Neural cell (in vitro differentiated cells): ENCODE measurements around the gene BMERB1. TPM values are rescaled to one million over a fixed set of nuclear protein-coding genes. Genes with fewer than 3 reads are reported as not detected.
"Not testable (repeated sequence)": the region's sequence is repeated elsewhere in the genome, so short reads cannot be mapped to it uniquely, and the experiment has no call there.

Experiments used
- H2AFZ ChIP-seq: fragments of 200-600, 300-800 bp; sonication (generic), shearing (Covaris generic); 2 replicates; pipeline ENCODE4 v1.6.0; 2014; ENCODE audit warnings: low read depth, mild to moderate bottlenecking, antibody characterized with exemption, low read length, moderate library complexity
- H3F3A ChIP-seq: fragments of 200-600 bp; shearing (Covaris generic); 2 replicates; pipeline ENCODE4 v1.6.1; 2016; ENCODE audit warnings: mild to moderate bottlenecking, moderate library complexity, mixed read lengths, antibody characterized with exemption, low read length; ENCODE audit not compliant: insufficient read depth, poor library complexity, severe bottlenecking
- H3K27ac ChIP-seq: fragments of 200-600, 300-800 bp; sonication (generic), shearing (Covaris generic); 2 replicates; pipeline ENCODE4 v1.5.1; 2014; ENCODE audit warnings: mild to moderate bottlenecking, low read length, moderate library complexity
- H3K27me3 ChIP-seq: fragments of 300-800, 200-600 bp; sonication (generic), shearing (Covaris generic); 2 replicates; pipeline ENCODE4 v1.6.0; 2014; ENCODE audit warnings: mild to moderate bottlenecking, low read depth, low read length, moderate library complexity; ENCODE audit not compliant: insufficient read depth
- H3K36me3 ChIP-seq: fragments of 300-800, 200-600 bp; sonication (generic), shearing (Covaris generic); 2 replicates; pipeline ENCODE4 v1.5.1; 2014; ENCODE audit warnings: mild to moderate bottlenecking, antibody characterized with exemption, low read length, moderate library complexity; ENCODE audit not compliant: insufficient read depth
- H3K4me2 ChIP-seq: fragments of 300-800, 200-600 bp; sonication (generic), shearing (Covaris generic); 2 replicates; pipeline ENCODE4 v1.6.0; 2014; ENCODE audit warnings: mild to moderate bottlenecking, low read length
- H3K4me3 ChIP-seq: fragments of 300-800, 200-600 bp; sonication (generic), shearing (Covaris generic); 2 replicates; pipeline ENCODE4 v1.5.1; 2014; ENCODE audit warnings: mild to moderate bottlenecking, low read length, moderate library complexity
- H3K79me2 ChIP-seq: fragments of 200-600 bp; shearing (Covaris generic); replicated peaks from 2 replicates; pipeline ENCODE4 v1.6.0; 2014; ENCODE audit warnings: mild to moderate bottlenecking, low read length, moderate library complexity; ENCODE audit not compliant: insufficient read depth
- H3K9ac ChIP-seq: fragments of 300-800, 200-600 bp; sonication (generic), shearing (Covaris generic); 2 replicates; pipeline ENCODE4 v1.6.1; 2016; ENCODE audit warnings: mild to moderate bottlenecking, low read length, mixed read lengths
- H3K9me2 ChIP-seq: fragments of 200-600 bp; shearing (Covaris generic); 2 replicates; pipeline ENCODE4 v1.6.1; 2016; ENCODE audit warnings: mild to moderate bottlenecking, low read length, mixed read lengths; ENCODE audit not compliant: insufficient read depth
- H3K9me3 ChIP-seq: fragments of 200-600, 300-800 bp; sonication (generic), shearing (Covaris generic); 2 replicates; pipeline ENCODE4 v1.6.1; 2016; ENCODE audit warnings: mild to moderate bottlenecking, mixed run types, low read length, moderate library complexity, mixed read lengths
- H4K20me1 ChIP-seq: fragments of 200-600 bp; shearing (Covaris generic); 2 replicates; pipeline ENCODE4 v1.6.1; 2016; ENCODE audit warnings: mild to moderate bottlenecking, mixed run types; ENCODE audit not compliant: insufficient read depth
- EP300 ChIP-seq: fragments of 450-650 bp; conservative IDR thresholded peaks from 2 replicates; pipeline ENCODE4 v1.6.1; 2014; ENCODE audit warnings: antibody characterized with exemption, mild to moderate bottlenecking, moderate library complexity; ENCODE audit not compliant: poor library complexity, severe bottlenecking
- EZH2 ChIP-seq: fragments of 200-600, 300-800 bp; shearing (Covaris generic), sonication (generic); IDR thresholded peaks from 2 replicates; pipeline ENCODE4 v1.6.1; 2014; ENCODE audit warnings: antibody characterized with exemption, low read length, borderline replicate concordance, mild to moderate bottlenecking; ENCODE audit not compliant: insufficient read depth, poor library complexity, severe bottlenecking
- MXI1 ChIP-seq: fragments of 450-650 bp; conservative IDR thresholded peaks from 2 replicates; pipeline ENCODE4 v1.6.1; 2014; ENCODE audit warnings: antibody characterized with exemption, mild to moderate bottlenecking; ENCODE audit not compliant: poor library complexity, severe bottlenecking
- POLR2AphosphoS5 ChIP-seq: IDR thresholded peaks from 2 replicates; pipeline ENCODE4 v1.6.1; 2012
- RAD21 ChIP-seq: fragments of 450-650 bp; conservative IDR thresholded peaks from 2 replicates; pipeline ENCODE4 v1.6.1; 2014; ENCODE audit warnings: antibody characterized with exemption, mild to moderate bottlenecking, moderate library complexity
- SMC3 ChIP-seq: fragments of 450-650 bp; conservative IDR thresholded peaks from 2 replicates; pipeline ENCODE4 v1.6.1; 2014; ENCODE audit warnings: antibody characterized with exemption, mild to moderate bottlenecking, moderate library complexity; ENCODE audit not compliant: poor library complexity
- TAF1 ChIP-seq: IDR thresholded peaks from 2 replicates; pipeline ENCODE4 v1.6.1; 2012; ENCODE audit warnings: low read depth
- polyA plus RNA-seq: library from polyadenylated mRNA; depleted of rRNA; stranded (reverse); fragments of >200 nt; gene quantifications from 2 replicates; pipeline ENCODE4 v1.2.3, GENCODE V29; 2014
- TF ChIP-seq, protein P1 (sequence below): fragments of 450-650 bp; IDR thresholded peaks from 2 replicates; pipeline ENCODE4 v1.5.1; 2014; ENCODE audit warnings: antibody characterized with exemption, mild to moderate bottlenecking, moderate library complexity; ENCODE audit not compliant: poor library complexity, severe bottlenecking
- TF ChIP-seq, protein P2 (sequence below): IDR thresholded peaks from 2 replicates; pipeline ENCODE4 v1.6.1; 2012; ENCODE audit warnings: borderline replicate concordance

Gene BMERB1
- polyA plus RNA-seq, 1 donor from 2014 or later = 149 TPM

DNA sequence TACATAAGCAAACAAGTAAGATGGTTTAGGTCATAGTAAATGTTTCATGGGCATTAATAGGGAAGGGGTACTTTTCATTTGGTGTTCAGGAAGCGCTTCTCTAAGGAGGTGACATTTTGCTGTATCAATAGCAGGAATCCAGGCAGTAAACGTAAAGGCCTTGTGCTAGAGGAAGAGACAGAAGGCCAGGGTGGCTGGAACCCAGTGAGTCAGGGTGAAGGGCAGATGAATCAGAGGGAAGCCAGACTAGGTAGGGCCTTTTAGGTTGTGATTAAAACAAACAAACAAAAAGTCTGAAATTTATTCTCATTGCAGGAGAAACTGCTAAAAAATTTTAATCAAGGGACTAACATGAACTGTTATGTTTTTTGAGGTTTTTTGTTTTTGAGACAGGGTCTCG is 6.5 kb downstream of the BMERB1 start:
- H3K36me3 ChIP-seq = no peaks in the 10 kb centered on the region
- no peaks in the 10 kb centered on the region for H3K27me3 ChIP-seq
- no peaks in the 10 kb centered on the region for H3K9me2 ChIP-seq
- TF ChIP-seq, protein P1, sequence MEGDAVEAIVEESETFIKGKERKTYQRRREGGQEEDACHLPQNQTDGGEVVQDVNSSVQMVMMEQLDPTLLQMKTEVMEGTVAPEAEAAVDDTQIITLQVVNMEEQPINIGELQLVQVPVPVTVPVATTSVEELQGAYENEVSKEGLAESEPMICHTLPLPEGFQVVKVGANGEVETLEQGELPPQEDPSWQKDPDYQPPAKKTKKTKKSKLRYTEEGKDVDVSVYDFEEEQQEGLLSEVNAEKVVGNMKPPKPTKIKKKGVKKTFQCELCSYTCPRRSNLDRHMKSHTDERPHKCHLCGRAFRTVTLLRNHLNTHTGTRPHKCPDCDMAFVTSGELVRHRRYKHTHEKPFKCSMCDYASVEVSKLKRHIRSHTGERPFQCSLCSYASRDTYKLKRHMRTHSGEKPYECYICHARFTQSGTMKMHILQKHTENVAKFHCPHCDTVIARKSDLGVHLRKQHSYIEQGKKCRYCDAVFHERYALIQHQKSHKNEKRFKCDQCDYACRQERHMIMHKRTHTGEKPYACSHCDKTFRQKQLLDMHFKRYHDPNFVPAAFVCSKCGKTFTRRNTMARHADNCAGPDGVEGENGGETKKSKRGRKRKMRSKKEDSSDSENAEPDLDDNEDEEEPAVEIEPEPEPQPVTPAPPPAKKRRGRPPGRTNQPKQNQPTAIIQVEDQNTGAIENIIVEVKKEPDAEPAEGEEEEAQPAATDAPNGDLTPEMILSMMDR = no peak
- TF ChIP-seq MXI1 (no peak), EZH2 (no peak), POLR2AphosphoS5 (no peak), TAF1 (no peak)
- TF ChIP-seq, protein P2, sequence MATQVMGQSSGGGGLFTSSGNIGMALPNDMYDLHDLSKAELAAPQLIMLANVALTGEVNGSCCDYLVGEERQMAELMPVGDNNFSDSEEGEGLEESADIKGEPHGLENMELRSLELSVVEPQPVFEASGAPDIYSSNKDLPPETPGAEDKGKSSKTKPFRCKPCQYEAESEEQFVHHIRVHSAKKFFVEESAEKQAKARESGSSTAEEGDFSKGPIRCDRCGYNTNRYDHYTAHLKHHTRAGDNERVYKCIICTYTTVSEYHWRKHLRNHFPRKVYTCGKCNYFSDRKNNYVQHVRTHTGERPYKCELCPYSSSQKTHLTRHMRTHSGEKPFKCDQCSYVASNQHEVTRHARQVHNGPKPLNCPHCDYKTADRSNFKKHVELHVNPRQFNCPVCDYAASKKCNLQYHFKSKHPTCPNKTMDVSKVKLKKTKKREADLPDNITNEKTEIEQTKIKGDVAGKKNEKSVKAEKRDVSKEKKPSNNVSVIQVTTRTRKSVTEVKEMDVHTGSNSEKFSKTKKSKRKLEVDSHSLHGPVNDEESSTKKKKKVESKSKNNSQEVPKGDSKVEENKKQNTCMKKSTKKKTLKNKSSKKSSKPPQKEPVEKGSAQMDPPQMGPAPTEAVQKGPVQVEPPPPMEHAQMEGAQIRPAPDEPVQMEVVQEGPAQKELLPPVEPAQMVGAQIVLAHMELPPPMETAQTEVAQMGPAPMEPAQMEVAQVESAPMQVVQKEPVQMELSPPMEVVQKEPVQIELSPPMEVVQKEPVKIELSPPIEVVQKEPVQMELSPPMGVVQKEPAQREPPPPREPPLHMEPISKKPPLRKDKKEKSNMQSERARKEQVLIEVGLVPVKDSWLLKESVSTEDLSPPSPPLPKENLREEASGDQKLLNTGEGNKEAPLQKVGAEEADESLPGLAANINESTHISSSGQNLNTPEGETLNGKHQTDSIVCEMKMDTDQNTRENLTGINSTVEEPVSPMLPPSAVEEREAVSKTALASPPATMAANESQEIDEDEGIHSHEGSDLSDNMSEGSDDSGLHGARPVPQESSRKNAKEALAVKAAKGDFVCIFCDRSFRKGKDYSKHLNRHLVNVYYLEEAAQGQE = no peak
- H3K9ac ChIP-seq = no peak overlapping the region
- no peaks in the 10 kb centered on the region for H3F3A ChIP-seq
- peaks cover 24% of the 10 kb centered on the region for H3K79me2 ChIP-seq
- no peak overlapping the region for H3K4me2 ChIP-seq
- H2AFZ ChIP-seq = no peak overlapping the region
- H4K20me1 ChIP-seq = no peaks in the 10 kb centered on the region
- no peak overlapping the region for H3K4me3 ChIP-seq
- no peaks in the 10 kb centered on the region for H3K9me3 ChIP-seq
- no peak overlapping the region for H3K27ac ChIP-seq

DNA sequence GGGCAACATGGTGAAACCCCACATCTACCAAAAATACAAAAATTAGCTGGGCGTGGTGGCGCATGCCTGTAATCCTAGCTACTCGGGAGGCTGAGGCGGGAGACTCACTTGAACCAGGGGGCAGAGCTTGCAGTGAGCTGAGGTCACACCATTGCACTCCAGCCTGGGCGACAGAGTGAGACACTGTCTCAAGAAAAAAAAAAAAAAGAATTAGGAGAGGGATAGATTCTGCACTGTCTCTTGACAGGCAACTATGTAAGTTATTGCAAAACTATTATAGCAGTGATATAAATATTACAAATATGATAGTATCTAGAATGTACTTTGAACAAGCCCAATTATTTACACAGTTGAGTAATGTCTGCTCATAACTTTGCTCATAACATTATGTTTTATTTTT is 7.8 kb downstream of the BMERB1 start:
- not testable (repeated sequence) for H3K4me2 ChIP-seq, H3K9me2 ChIP-seq, H3K9me3 ChIP-seq, H3F3A ChIP-seq, H4K20me1 ChIP-seq, H3K9ac ChIP-seq, H3K27me3 ChIP-seq, H3K27ac ChIP-seq, H2AFZ ChIP-seq, H3K4me3 ChIP-seq, H3K36me3 ChIP-seq
- H3K79me2 ChIP-seq = peaks cover 17% of the 10 kb centered on the region

DNA sequence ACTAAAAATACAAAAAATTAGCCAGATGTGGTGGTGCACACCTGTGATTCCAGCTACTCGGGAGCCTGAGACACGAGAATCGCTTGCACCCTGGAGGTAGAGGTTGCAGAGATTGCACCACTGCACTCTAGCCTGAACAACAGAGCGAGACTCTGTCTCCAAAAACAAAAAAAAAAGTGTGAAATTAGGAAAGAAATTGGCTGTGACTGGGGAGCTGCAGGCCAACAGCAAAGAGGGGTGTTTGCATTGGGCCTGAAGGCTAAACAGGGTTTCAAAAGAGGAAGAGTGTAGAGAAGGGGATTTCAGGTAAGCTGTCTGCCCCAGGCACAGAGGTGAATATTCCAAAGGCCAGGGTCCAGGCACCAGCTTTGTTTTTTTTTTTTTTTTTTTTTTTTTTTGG is 9.4 kb downstream of the BMERB1 start:
- H3K27me3 ChIP-seq = no peaks in the 10 kb centered on the region
- no peak overlapping the region for H2AFZ ChIP-seq
- TF ChIP-seq POLR2AphosphoS5 (no peak), SMC3 (no peak), EP300 (no peak), TAF1 (no peak), MXI1 (no peak), EZH2 (no peak), RAD21 (no peak)
- TF ChIP-seq, protein P2 = no peak
- TF ChIP-seq, protein P1 = no peak
- H3K79me2 ChIP-seq = peaks cover 8% of the 10 kb centered on the region
- H3K4me2 ChIP-seq = no peak overlapping the region
- no peaks in the 10 kb centered on the region for H4K20me1 ChIP-seq
- no peak overlapping the region for H3K9ac ChIP-seq
- H3K9me2 ChIP-seq = no peaks in the 10 kb centered on the region
- no peak overlapping the region for H3K27ac ChIP-seq
- no peak overlapping the region for H3K4me3 ChIP-seq
- H3K36me3 ChIP-seq = no peaks in the 10 kb centered on the region
- no peaks in the 10 kb centered on the region for H3F3A ChIP-seq
- H3K9me3 ChIP-seq = no peaks in the 10 kb centered on the region
